Natural killer cell (primary cell): ENCODE data around the gene PABPC4L. TPM values are rescaled to one million over a fixed set of nuclear protein-coding genes. Genes with fewer than 3 reads are reported as not detected.
"Not testable (repeated sequence)": the region's sequence is repeated elsewhere in the genome, so short reads cannot be mapped to it uniquely, and the experiment has no call there.

Source experiments
- ATAC-seq, 3 donors: fragments of 150-1000 bp in 2 of 3; fragments of 200-7000 bp in 1 of 3; cut with Tn5 transposase; 1 replicate in 1 of 3; 2 replicates in 2 of 3; pipeline ENCODE4 v1.10.0; 2021; ENCODE audit warnings: mild to moderate bottlenecking in 2 of 3, moderate library complexity in 2 of 3
- DNase-seq, 2 donors: peaks; one replicate each; pipeline versions ENCODE4 v3.0.0 to v3.0.0-alpha.2; 2013 to 2021; ENCODE audit warnings: mixed read lengths in 1 of 2
- H3K27ac ChIP-seq: one replicate; pipeline ENCODE4 v1.5.1; 2013; ENCODE audit warnings: mild to moderate bottlenecking, low read length
- H3K27me3 ChIP-seq: one replicate; pipeline ENCODE4 v1.6.1; 2013; ENCODE audit warnings: low read length; ENCODE audit not compliant: control insufficient read depth, insufficient read depth
- H3K36me3 ChIP-seq: one replicate; pipeline ENCODE4 v1.6.1; 2013; ENCODE audit warnings: low read length; ENCODE audit not compliant: control insufficient read depth, insufficient read depth
- H3K4me1 ChIP-seq: one replicate; pipeline ENCODE4 v1.6.1; 2013; ENCODE audit warnings: low read length; ENCODE audit not compliant: control insufficient read depth, insufficient read depth
- H3K4me3 ChIP-seq: one replicate; pipeline ENCODE4 v1.5.1; 2013; ENCODE audit warnings: low read length
- H3K9me3 ChIP-seq: one replicate; pipeline ENCODE4 v1.6.1; 2013; ENCODE audit warnings: low read length; ENCODE audit not compliant: control insufficient read depth, insufficient read depth
- H3K27ac Mint-ChIP-seq, 2 donors: one replicate each; pipeline ENCODE4 v1.8.0; 2022; ENCODE audit warnings: mild to moderate bottlenecking in 2 of 2, mixed read lengths in 2 of 2, moderate library complexity in 1 of 2
- H3K27me3 Mint-ChIP-seq, 2 donors: one replicate each; pipeline ENCODE4 v1.8.0; 2022; ENCODE audit warnings: low read depth in 2 of 2, mixed read lengths in 2 of 2
- H3K36me3 Mint-ChIP-seq: one replicate; pipeline ENCODE4 v1.8.0; 2022; ENCODE audit warnings: mixed read lengths
- H3K4me1 Mint-ChIP-seq, 2 donors: one replicate each; pipeline ENCODE4 v1.8.0; 2022; ENCODE audit warnings: mixed read lengths in 2 of 2
- H3K4me3 Mint-ChIP-seq: one replicate; pipeline ENCODE4 v1.8.0; 2022; ENCODE audit warnings: mild to moderate bottlenecking, moderate library complexity, mixed read lengths
- H3K9me3 Mint-ChIP-seq, 2 donors: one replicate each; pipeline ENCODE4 v1.8.0; 2022; ENCODE audit warnings: mixed read lengths in 2 of 2
- CTCF ChIP-seq: fragments of 200-600 bp; IDR thresholded peaks from one replicate; pipeline ENCODE4 v1.8.0; 2022; ENCODE audit warnings: antibody characterized with exemption
- WGBS: methylation state at CpG from one replicate; pipeline ENCODE4 v1.1.7; 2013; ENCODE audit warnings: missing lambda C conversion rate; ENCODE audit not compliant: insufficient coverage; 5-methylcytosine and 5-hydroxymethylcytosine counted together
- intact Hi-C: fragments of 100-400 bp; cut with micrococcal nuclease; formaldehyde crosslinking; loops from one replicate; pipeline ENCODE4 v1.14.2; 2022
- total RNA-seq, 4 donors: library from RNA; stranded (reverse); fragments of 120-200 nt in 1 of 4; gene quantifications; one replicate each; pipeline versions ENCODE4 v1.2.3 to v1.2.4, GENCODE V29; 2013 to 2022

PABPC4L gene
- total RNA-seq, 3 donors from 2014 or later (not counting 1 experiment from before 2014, with no cell fraction given) = not detected

- Mint-ChIP-seq H3K9me3 (peaks cover 11 to 12% of the 10 kb centered on the region in 2 donors), H3K27ac (no peak overlapping the region), H3K36me3 (peaks cover 8% of the 10 kb centered on the region), H3K4me3 (no peak overlapping the region), H3K4me1 (no peaks in the 10 kb centered on the region), H3K27me3 (no peaks in the 10 kb centered on the region)
- WGBS = 94% methylated on average over 2 of the region's 3 CpGs
- TF ChIP-seq CTCF = no peak
- H3K4me3 ChIP-seq = no peak overlapping the region
- H3K36me3 ChIP-seq = no peaks in the 10 kb centered on the region
- H3K27me3 ChIP-seq = no peaks in the 10 kb centered on the region
- H3K9me3 ChIP-seq = no peaks in the 10 kb centered on the region
- no peak overlapping the region for H3K27ac ChIP-seq
- H3K4me1 ChIP-seq = no peaks in the 10 kb centered on the region
- no peak for DNase-seq
- intact Hi-C loops = no loop called here
- ATAC-seq = no peak
These were observed 17.5 kb upstream of the PABPC4L start for GRCh38 chr4:134219043-134219442.

- H3K9me3 Mint-ChIP-seq = peaks cover 8% of the 10 kb centered on the region in 2 donors
- ATAC-seq (no peak), DNase-seq (no peak)
- no peaks in the 10 kb centered on the region for H3K27me3 Mint-ChIP-seq
- Histone ChIP-seq H3K36me3 (no peaks in the 10 kb centered on the region), H3K4me1 (no peaks in the 10 kb centered on the region), H3K27me3 (no peaks in the 10 kb centered on the region), H3K4me3 (no peak overlapping the region), H3K9me3 (no peaks in the 10 kb centered on the region), H3K27ac (no peak overlapping the region)
- no CpG with 5 or more reads among the region's 1 CpG for WGBS
- no peak for TF ChIP-seq CTCF
- peaks cover 8% of the 10 kb centered on the region for H3K36me3 Mint-ChIP-seq
- H3K4me3 Mint-ChIP-seq = no peak overlapping the region
- H3K4me1 Mint-ChIP-seq = no peaks in the 10 kb centered on the region
- intact Hi-C loops = no loop called here
- no peak overlapping the region for H3K27ac Mint-ChIP-seq
These were observed 14.8 kb upstream of the PABPC4L start for GRCh38 chr4:134216411-134216810.

GRCh38 chr4:134215620-134216344 lies 14.2 kb upstream of the PABPC4L start:
- Histone ChIP-seq H3K9me3 (no peaks in the 10 kb centered on the region), H3K4me3 (no peak overlapping the region), H3K4me1 (no peaks in the 10 kb centered on the region), H3K27ac (no peak overlapping the region), H3K36me3 (no peaks in the 10 kb centered on the region), H3K27me3 (no peaks in the 10 kb centered on the region)
- Mint-ChIP-seq H3K4me1 (no peaks in the 10 kb centered on the region), H3K27ac (no peak overlapping the region), H3K27me3 (no peaks in the 10 kb centered on the region), H3K9me3 (peaks cover 8% of the 10 kb centered on the region in 2 donors), H3K36me3 (peaks cover 8% of the 10 kb centered on the region), H3K4me3 (no peak overlapping the region)
- 0% methylated on average over 1 of the region's 2 CpGs for WGBS
- no peak for DNase-seq
- intact Hi-C loops = no loop called here
- ATAC-seq = no peak
- no peak for TF ChIP-seq CTCF

GRCh38 chr4:134207955-134208354 lies 6.4 kb upstream of the PABPC4L start:
- H3K4me3 ChIP-seq, H3K27me3 Mint-ChIP-seq, ATAC-seq, H3K27me3 ChIP-seq, H3K27ac Mint-ChIP-seq, H3K4me3 Mint-ChIP-seq, H3K27ac ChIP-seq, H3K36me3 Mint-ChIP-seq, H3K9me3 ChIP-seq, H3K4me1 ChIP-seq, H3K36me3 ChIP-seq, H3K4me1 Mint-ChIP-seq, DNase-seq, intact Hi-C loops: not testable (repeated sequence)
- whole genome bisulfite sequencing = 95% methylated on average over 7 of the region's 11 CpGs
- peaks cover 12 to 14% of the 10 kb centered on the region in 2 donors for H3K9me3 Mint-ChIP-seq
